GM12891 (cell line): Measurements from ENCODE around the gene APAF1.

ENCODE experiments used
- POLR2A ChIP-seq: IDR thresholded peaks from 2 replicates; pipeline ENCODE4 v1.6.1; 2011; ENCODE audit warnings: low read depth, low read length, control low read depth
- TAF1 ChIP-seq: IDR thresholded peaks from 2 replicates; pipeline ENCODE4 v1.6.1; 2011; ENCODE audit warnings: low read depth, low read length, control low read depth

DNA sequence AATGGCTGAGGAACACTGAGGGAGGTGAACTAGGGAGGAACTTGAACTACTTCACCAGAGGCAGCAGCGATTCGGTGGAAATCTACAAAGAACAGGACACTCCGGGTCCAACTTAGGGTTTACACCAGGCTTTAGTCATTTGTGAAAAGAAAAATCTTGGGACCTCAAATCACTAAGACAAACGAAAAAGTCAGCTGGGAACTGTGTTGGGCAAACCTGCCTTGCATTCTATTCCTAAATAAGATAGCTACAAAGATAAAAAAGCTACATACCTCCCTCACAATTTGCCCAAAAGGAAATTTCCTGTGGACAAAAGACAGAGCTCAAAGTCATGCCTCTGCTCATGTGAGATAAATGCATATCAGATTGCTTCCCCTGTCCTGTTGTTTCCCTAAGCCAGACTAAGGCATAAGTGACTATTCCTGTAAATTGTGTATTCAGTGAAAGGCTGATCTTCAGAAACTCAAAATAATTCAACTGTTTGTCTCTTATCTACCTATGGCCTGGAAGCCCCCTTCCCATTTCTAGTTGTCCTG lies 106.6 kb downstream of the APAF1 start:
- TF ChIP-seq TAF1 = no peak
- no peak for TF ChIP-seq POLR2A
